PC-9 (cell line): ENCODE results near the gene ZMYND15.
A peak's percentile ranks its signal among the peaks of the same experiment; 100 is the strongest.

ENCODE experiments used
- CTCF ChIP-seq: fragments of 200-600 bp; sonication (generic); conservative IDR thresholded peaks from 2 replicates; pipeline ENCODE4 v1.6.1; 2017; ENCODE audit warnings: mixed run types, antibody characterized with exemption, mild to moderate bottlenecking, moderate library complexity
- EZH2 ChIP-seq: fragments of 200-600 bp; sonication (generic); IDR thresholded peaks from 2 replicates; pipeline ENCODE4 v1.8.0; 2017; ENCODE audit warnings: antibody characterized with exemption, low read depth

- TF ChIP-seq CTCF (peak; percentile 70), EZH2 (no peak)
Observed at GRCh38 chr17:4789951-4790704, 50.5 kb downstream of the ZMYND15 start.
